HG03064 (cell line): ENCODE data around the gene PIWIL4.

Experiments used
- ATAC-seq: cut with Tn5 transposase; IDR thresholded peaks from one replicate; pipeline ENCODE4 v1.9.1; 2021; ENCODE audit warnings: low read depth; ENCODE audit not compliant: unreplicated experiment

Gene PIWIL4

DNA sequence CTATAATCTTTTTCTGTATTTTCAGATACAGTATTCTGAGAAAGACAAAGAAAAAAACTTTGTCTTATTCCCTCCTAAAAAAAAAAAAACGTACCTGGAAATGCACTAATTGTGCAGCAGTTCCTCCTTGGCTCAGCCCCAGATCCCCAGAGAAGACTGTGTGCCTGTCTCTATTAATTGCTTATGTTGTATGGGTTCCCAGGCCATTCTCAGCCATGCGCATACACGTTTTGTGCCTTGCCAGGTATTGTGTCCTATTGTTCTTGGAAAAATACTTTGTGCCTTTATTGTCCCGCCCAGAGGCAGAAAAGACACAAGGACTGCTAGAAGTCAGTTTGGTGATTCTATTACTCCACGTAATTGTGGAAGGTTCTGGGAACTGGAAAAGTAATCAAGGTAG lies 91.2 kb downstream of the PIWIL4 start:
- ATAC-seq = no peak

DNA sequence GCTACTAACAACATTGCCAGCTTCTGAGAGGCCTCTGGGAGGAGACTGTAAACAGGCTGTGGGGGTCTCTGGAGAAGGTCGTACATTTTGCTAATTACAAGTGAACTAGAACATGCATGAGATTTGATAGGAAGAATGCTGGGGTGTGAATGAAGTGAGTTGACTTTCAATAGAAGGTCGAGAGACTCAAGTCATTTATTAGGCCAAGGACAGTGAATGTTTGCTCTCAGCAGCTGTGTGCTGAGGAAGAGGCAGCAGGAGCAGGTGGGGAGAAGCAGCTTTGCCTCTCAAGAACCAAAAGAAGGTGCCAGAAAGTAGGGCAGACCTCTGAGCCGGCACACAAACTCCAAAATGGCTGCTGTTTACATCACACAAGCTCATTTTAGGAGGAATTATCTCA lies 91.7 kb downstream of the PIWIL4 start:
- no peak for ATAC-seq

DNA sequence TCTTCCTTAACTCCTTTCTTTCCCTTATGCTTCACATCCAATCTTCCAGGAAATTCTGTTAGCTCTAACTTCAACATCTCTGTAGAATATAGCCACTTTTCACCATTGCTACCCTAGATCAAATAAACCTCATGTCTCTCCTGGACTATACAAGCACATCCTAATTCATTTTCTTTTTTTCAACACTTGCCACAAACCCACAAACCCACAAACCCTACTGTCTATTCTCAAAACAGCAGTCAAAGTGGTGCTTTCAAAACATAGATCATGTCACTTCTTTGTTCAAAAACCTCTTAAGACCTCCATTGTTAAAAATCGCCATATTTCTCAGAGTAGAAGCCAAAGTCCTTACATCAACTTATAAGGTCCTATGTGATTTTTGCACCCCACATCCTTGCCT lies 94.3 kb downstream of the PIWIL4 start:
- no peak for ATAC-seq

DNA sequence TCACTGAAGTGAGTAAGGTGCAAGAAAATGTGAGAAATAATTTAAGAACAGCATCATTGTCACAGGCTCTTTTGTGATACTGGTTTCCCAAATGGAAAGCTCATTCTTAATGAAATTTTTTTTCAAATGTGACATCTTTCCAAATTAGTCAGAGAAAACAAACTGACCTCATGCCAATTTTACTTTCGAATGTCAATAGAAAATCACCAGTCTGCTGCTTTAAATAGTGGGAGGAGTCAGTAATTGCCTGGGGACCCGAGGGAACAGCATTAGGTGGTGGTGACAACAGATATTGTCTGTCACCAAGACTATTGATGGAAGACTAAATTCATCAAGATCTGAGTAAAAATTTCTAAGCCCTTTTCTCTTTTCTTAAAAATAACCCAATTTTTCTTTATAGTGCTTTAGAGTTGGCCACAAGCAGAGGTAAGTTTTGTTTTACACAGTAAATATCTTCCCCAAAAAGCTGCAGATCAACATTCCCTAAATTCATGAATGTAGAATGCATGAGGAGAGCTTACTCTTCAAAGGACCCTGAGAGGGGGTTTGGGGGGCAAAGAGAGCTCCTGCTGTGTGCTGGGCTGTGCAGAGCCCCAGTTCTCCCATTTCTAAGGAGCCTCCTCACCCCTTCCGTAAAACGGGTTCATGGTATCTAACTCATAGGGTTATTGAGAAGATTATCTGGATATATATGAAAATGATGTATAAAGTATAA lies 95.1 kb downstream of the PIWIL4 start:
- no peak for ATAC-seq

DNA sequence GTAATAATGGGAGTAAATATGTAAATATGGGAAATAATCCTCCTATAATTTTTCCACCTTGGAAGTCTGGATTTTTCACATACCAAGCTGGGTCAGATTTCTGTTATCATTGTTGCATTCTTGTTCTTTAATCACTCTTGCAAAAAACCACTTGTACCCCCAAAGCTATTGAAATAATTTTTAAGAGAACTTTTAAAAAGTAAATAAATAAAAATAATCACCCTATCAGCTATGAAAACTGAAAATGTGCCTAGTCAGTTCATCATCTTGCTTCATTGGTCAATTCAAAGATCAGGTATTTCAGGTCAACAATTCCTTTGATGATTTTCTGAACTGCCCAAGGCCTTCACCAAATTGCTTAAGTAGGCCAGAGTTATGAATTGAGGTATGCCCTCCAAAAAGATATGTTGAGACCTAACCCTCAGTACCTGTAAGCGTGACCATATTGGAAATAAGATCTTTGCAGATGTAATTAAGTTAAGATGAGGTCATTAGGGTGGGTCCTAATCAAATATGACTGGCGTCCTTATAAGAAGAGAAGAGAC lies 95.8 kb downstream of the PIWIL4 start:
- no peak for ATAC-seq

DNA sequence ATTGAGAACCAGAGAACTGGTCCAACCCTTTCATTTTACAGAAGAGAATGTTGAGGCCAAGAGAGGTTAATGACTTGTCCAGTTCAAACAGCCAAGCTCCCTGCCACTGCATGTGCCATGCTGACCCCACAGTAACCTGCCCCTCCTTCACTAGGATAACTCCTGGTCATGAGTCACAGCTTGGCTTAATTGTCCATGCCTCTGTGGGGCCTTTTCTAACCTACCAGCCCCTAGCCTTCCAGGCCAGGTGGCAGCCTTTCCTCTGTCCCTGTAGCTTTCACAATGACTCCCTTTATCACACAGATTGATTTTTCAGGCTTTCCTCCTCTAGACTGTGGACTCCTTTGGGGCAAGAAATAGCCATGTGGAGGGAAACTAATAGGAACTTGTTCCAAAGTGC lies 97.2 kb downstream of the PIWIL4 start:
- ATAC-seq = no peak

DNA sequence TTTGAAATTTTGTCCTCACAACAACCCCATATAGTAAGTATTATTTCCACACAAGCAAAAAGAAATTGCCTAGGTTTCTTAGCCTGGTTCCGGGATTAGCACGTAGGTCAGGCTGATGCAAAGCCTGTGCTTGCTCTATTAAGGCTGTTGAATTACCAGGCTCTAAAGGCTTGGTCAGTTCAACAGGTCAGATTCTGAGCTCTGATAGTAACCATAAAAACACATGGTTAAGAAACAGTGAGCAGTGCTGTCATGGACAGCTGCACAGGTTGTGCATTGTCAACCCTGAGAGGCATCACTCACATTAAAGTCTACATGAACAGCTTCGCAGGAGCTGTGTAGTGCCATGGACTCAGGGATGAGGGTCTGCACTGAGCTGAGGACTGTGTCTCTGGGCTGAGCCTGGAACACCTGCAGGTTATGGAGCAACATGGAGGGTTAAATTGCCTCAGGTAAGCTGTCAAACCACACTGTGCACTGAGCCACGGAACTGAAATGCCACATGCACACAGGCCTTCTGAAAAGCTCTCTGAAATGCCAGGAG lies 98.0 kb downstream of the PIWIL4 start:
- ATAC-seq = no peak

DNA sequence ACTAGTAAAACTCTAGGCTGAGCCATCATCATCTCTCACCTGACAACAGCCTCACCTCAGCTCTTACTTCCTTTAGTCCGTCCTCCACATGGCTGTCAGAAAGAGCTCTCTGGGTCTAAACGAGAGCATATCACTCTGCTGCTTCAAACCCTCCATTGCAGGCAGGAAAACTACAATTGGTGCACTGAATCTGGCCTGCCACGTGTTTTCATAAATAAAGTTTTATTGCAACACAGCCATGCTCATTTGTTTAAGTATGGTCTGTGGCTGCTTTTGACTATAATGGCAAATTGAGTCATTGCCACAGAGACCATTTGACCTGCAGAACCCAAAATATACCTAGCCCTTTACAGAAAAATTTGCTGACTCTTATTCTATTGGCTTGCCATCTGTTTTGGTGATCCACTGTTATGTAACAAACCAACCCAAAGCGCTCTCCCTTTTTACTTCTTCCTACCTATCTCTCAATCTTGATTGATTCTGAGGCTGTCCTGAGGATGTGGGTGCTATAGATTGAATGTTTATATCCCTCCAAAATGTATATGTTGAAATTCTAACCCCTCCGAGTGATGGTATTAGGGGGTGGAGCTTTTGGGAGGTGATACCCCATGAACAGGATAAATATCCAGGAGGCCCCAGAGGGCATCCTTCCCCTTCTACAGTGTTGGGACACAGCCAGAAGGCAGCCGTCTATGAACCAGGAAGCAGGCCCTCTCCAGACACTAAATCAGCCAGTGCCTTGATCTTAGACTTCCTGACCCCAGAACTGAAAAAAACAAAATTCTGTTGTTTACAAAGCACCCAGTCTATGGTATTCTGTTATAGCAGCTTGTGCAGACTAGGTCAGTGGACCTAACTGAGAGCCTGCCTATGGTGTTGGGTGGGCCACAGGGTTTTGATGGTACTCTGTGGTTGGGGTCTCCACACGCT lies 99.9 kb downstream of the PIWIL4 start:
- ATAC-seq = no peak

DNA sequence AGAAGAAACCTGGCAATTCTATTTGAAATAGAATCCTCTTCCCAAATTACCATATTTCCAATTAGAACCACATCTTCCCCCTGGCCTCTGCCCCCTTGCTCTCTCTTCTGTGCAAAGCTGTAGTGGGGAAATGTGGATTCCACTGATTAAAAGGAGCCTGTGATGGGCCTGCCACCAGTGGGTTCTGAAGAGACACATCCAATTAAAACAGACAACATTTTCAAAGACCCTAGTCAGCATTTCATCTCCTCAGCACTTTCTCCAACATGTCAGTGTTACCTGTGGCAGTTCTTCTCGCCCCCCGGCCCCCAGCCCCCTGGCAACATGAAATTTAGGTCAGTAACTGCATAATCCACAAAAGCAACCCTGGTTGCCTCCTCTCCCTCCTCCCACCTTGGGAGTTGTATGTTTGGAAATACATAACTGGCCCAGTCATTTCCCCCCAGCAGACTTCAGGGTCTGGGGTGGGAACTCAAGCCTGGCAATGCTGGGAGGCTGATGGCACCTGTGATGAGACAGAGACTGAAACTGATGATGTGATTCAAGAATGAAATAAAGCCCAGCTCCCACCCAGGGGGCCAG lies 101.1 kb downstream of the PIWIL4 start:
- no peak for ATAC-seq

DNA sequence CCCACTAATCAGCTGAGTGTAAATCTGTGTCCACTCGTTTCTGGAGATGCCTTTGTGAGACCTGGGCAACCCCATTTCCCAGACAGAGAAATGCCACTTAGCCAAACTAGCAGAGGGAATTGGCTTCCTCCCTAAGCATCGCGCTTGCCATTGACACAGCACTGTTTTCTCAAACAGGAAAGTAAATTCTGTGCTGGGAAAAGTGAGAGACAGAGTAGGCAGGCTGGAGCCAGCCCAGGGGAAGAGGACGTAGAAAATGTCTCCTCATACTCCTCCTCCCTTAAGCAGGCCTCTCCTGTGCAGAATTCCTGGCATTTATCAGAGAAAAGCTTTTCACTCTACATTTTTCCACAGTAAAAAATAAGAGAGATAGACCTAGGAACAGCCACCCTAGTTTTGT lies 101.9 kb downstream of the PIWIL4 start:
- no peak for ATAC-seq
